ENCODE measurements around the gene TMEM89. TPM values are rescaled to one million over a fixed set of nuclear protein-coding genes. Genes with fewer than 3 reads are reported as not detected.

The TMEM89 gene
- polyA plus RNA-seq, 1 donor (not counting 4 experiments of a cell fraction or from before 2014, with no cell fraction given) = not detected

GRCh38 chr3:48591886-48592518, 29.6 kb downstream of the TMEM89 start:
- Histone ChIP-seq H3K4me3 (ENCODE audit: control insufficient read depth in 2 of 3, extremely low read depth in 1 of 3, insufficient read depth in 2 of 3, low read depth in 1 of 3, low read length in 3 of 3) (peak overlapping the region in 1 of 3 experiments; percentile 7), H3K27ac (ENCODE audit: control insufficient read depth, insufficient read depth, low read length) (no peak overlapping the region), H3K79me2 (ENCODE audit: control insufficient read depth, insufficient read depth, low read length) (peaks cover 80% of the 10 kb centered on the region), H3K9ac (ENCODE audit: control insufficient read depth, extremely low read depth, insufficient read depth, low read length) (peak overlapping the region; percentile 15), H3K9me1 (ENCODE audit: control insufficient read depth, extremely low read depth, insufficient read depth, low read length) (peaks cover 2% of the 10 kb centered on the region), H4K20me1 (ENCODE audit: control insufficient read depth, extremely low read depth, insufficient read depth, low read length) (peaks cover 30% of the 10 kb centered on the region), H3K4me1 (ENCODE audit: control insufficient read depth, extremely low read depth, insufficient read depth, low read length) (peaks cover 47% of the 10 kb centered on the region), H3K36me3 (ENCODE audit: control insufficient read depth in 2 of 2, extremely low read depth in 1 of 2, insufficient read depth in 2 of 2, low read length in 2 of 2) (peaks cover 47 to 65% of the 10 kb centered on the region in 2 experiments), H3K4me2 (ENCODE audit: control insufficient read depth, extremely low read depth, insufficient read depth, low read depth, low read length) (peak overlapping the region; percentile 37), H2AFZ (ENCODE audit: control insufficient read depth, low read length) (no peak overlapping the region), H3K27me3 (ENCODE audit: control insufficient read depth, extremely low read depth, insufficient read depth, low read length) (no peaks in the 10 kb centered on the region), H3K9me3 (ENCODE audit: control insufficient read depth, low read depth, low read length) (no peaks in the 10 kb centered on the region)
- no peak for TF ChIP-seq CTCF (optimal IDR thresholded peaks at IDR 0.05 in 1 of 3, IDR thresholded peaks at IDR 0.05 in 1 of 3, conservative IDR thresholded peaks at IDR 0.05 in 1 of 3; ENCODE audit: extremely low read depth in 1 of 3, insufficient read depth in 2 of 3, low read length in 3 of 3)
- TF ChIP-seq EZH2 (IDR thresholded peaks at IDR 0.05; ENCODE audit: low read length) = no peak
- DNase-seq (ENCODE audit: low read depth, low spot score) = no peak
- dilution Hi-C loops (cut with MboI; ENCODE audit: extremely low pct_ligation_motif_present, low sequenced_read_pairs) = no loop called here
- FAIRE-seq = no peak

GRCh38 chr3:48591436-48591835, 30.1 kb downstream of the TMEM89 start:
- H3K9me3 ChIP-seq (ENCODE audit: control insufficient read depth, low read depth, low read length) = no peaks in the 10 kb centered on the region
- H3K4me3 ChIP-seq (ENCODE audit: control insufficient read depth in 2 of 3, extremely low read depth in 1 of 3, insufficient read depth in 2 of 3, low read depth in 1 of 3, low read length in 3 of 3) = no peak overlapping the region
- H3K4me1 ChIP-seq (ENCODE audit: control insufficient read depth, extremely low read depth, insufficient read depth, low read length) = peaks cover 42% of the 10 kb centered on the region
- dilution Hi-C loops (cut with MboI; ENCODE audit: extremely low pct_ligation_motif_present, low sequenced_read_pairs) = no loop called here
- no peak overlapping the region for H2AFZ ChIP-seq (ENCODE audit: control insufficient read depth, low read length)
- H4K20me1 ChIP-seq (ENCODE audit: control insufficient read depth, extremely low read depth, insufficient read depth, low read length) = peaks cover 30% of the 10 kb centered on the region
- no peak for DNase-seq (ENCODE audit: low read depth, low spot score)
- H3K4me2 ChIP-seq (ENCODE audit: control insufficient read depth, extremely low read depth, insufficient read depth, low read depth, low read length) = peak overlapping the region; percentile 20
- peaks cover 2% of the 10 kb centered on the region for H3K9me1 ChIP-seq (ENCODE audit: control insufficient read depth, extremely low read depth, insufficient read depth, low read length)
- FAIRE-seq = no peak
- TF ChIP-seq EZH2 (IDR thresholded peaks at IDR 0.05; ENCODE audit: low read length) (no peak), CTCF (optimal IDR thresholded peaks at IDR 0.05 in 1 of 3, IDR thresholded peaks at IDR 0.05 in 1 of 3, conservative IDR thresholded peaks at IDR 0.05 in 1 of 3; ENCODE audit: extremely low read depth in 1 of 3, insufficient read depth in 2 of 3, low read length in 3 of 3) (no peak)
- peaks cover 52 to 69% of the 10 kb centered on the region in 2 experiments for H3K36me3 ChIP-seq (ENCODE audit: control insufficient read depth in 2 of 2, extremely low read depth in 1 of 2, insufficient read depth in 2 of 2, low read length in 2 of 2)
- H3K79me2 ChIP-seq (ENCODE audit: control insufficient read depth, insufficient read depth, low read length) = peaks cover 85% of the 10 kb centered on the region
- H3K9ac ChIP-seq (ENCODE audit: control insufficient read depth, extremely low read depth, insufficient read depth, low read length) = peak overlapping the region; percentile 15
- no peaks in the 10 kb centered on the region for H3K27me3 ChIP-seq (ENCODE audit: control insufficient read depth, extremely low read depth, insufficient read depth, low read length)
- no peak overlapping the region for H3K27ac ChIP-seq (ENCODE audit: control insufficient read depth, insufficient read depth, low read length)
